HG02678 (cell line): ENCODE measurements around the gene HTR7.
"Not testable (repeated sequence)": the region's sequence is repeated elsewhere in the genome, so short reads cannot be mapped to it uniquely, and the experiment has no call there.

Experiments used
- ATAC-seq: cut with Tn5 transposase; IDR thresholded peaks from one replicate; pipeline ENCODE4 v1.9.1; 2021; ENCODE audit warnings: mild to moderate bottlenecking, moderate library complexity; ENCODE audit not compliant: unreplicated experiment

The HTR7 gene

DNA sequence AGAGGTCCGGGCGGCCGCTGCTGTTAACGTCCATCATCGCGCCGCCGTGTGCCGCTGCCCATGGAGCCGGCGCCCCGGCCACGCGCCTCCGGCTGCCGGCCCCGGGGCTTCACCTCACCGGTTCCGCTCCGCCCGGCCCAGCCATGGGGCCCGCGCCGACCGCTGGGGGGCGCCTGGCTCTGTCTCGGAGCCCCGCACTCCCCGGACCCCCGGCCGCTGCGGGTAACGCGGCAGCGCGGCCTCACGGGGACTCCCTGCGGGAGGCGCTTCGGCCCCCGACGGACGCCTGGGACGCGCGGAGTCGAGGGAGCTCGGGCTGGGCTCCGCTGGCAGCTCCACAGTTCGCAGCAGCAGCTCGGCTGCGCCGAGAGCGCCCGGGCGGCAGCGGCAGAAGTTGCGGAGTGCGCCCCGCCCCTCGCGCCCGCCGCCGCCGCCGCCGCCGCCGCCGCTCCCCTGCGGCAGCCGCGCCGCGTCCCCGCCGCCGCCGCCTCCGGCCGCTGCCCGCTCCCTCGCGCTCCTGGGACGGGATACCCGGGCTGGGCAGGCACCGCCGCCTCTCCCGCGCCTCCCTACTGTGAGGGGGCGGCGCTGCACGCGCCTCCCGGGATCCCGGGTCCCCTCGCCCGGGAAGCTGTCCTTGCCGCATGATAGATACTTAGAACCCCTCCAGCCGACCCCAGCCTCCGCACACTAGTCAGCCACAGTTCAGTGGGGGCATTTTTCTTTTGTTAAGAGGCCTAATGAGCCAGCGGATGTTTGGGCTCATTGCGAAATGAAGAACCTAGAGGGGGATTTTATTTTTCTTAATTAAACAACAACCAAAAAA, at the start of gene HTR7:
Gene HTR7, minus strand, starts transcription at position 405 of the 826 bp plus-strand sequence. Its CDS starts 368 bp downstream, at position 37.
- ATAC-seq = peak; percentile 78

DNA sequence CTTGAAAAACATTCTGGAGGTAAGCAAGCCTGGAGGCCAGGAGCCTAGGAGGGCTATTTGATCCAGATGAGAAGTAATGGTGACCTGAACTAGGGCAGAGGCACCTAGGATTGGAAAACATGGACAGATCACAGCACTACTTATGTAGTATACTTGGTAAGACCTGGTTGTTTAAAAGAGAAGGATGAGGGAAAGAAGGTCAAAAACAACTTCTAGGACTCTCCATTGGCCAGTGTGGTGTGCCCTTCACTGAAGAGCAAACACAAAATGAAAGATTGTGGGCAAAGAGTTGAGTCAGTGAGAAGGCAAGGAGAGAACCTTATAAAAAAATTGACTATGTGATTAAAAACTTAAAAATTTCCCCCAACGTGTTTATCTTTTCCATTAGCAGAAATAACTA, 48.8 kb upstream of the HTR7 start:
- ATAC-seq = no peak

DNA sequence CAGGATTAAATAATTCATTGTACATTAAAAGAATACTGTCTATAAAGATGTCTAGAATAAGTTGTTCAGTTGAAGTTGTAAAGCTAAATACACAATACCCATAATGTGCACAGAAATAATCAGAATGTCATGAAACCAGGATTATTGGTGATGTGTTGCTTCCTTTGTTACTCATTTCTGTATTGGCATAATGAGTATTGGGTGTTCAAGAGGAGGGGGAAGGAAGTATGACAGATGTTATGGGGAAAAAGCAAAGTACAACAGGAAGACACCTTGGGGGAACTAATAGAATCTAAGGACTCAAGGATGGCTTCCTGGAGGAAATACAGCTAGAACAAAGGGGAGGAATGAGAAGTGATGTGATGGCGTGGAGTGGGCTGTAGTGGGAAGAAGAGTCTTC, 48.1 kb upstream of the HTR7 start:
- ATAC-seq = no peak

DNA sequence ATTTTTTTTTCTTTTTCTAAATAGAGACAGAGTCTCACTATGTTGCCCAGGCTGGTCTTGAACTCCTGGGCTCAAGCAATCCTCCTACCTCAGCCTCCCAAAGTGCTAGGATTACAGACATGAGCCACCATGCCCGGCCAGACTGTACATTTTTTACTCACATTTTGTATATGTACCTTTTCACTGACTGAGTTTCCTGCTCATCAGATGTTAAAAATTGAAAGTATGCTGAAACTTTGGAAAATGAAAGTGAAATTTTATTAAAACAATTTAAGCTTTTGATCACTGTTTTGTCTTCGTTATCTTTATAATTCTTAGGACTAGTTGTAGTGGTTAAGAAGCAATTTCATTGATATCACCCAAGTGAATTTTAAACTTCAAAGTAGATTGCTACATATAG, 39.1 kb upstream of the HTR7 start:
- not testable (repeated sequence) for ATAC-seq

DNA sequence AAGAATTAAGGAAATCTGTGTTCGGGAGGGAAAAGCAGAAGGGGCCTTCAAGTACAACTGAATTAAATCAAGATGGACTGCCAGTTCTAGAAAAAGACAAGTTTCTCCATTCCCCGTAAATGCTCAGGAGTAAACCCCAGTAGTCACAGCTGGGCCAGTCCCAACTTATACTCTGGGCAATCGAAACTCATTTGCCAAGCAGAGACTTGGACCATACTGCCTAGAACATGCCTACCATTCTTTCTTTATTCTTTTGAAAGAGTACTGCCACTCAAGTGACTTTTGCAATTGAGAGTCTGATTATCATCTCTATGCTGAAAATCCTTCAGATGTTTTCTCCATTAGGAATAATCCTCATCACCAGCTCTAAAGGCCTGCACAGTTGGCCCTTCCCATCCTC, 35.4 kb upstream of the HTR7 start:
- no peak for ATAC-seq

DNA sequence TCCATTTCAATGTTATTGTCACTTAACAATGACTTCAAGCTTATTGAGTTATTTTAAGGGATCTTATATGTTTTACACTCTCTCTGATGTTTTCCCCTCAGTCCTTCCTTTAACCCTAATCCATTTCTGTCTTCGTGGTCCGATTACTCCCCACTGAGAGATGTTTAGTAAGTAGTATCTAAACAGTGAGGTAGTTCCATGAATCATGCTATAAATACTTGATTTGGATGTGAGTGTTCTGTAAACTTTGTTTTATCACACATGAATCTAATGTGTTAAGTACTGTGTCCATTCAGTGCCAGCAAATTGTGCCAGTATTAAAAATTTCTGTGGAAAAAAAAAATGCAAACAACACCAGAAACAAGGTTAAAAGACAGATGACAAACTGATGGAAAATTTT, 32.5 kb upstream of the HTR7 start:
- no peak for ATAC-seq

DNA sequence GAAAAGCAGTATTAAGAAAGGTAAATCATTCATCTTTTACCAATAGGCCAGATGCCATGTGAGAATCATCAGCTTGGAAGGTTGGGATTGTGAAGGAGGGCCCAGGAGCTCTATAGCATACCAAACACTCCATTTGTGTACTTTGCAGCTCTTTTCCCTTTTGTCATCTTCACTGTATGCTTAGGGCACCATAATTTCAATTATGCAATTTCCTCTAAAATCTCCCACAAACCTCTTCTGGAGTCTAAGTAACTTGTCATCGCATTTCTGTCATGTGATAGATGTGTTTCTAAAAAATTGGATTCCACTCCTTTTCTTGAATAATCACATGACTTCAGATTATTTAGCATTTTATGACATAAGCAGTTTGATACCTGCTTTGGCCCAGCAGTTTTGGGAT, 31.8 kb upstream of the HTR7 start:
- ATAC-seq = no peak

DNA sequence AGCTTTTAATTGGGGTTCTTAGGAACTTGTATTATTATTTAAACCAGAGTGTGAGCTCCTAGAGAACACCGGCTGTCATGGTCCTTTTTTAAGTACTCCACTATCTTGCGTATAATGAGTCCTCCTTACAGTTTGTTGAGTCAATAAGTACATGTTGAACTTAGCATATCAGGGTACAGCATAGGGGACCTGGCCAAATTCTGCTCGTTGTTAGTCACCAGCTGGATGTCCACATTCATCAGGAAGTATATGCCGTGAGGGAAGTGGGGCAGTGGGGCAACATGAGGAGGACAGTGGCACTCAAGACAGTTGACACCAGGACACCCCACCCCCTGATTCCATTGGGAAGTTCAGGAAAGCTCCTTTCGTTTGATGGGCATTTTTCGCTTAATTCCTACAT, 30.5 kb upstream of the HTR7 start:
- no peak for ATAC-seq

DNA sequence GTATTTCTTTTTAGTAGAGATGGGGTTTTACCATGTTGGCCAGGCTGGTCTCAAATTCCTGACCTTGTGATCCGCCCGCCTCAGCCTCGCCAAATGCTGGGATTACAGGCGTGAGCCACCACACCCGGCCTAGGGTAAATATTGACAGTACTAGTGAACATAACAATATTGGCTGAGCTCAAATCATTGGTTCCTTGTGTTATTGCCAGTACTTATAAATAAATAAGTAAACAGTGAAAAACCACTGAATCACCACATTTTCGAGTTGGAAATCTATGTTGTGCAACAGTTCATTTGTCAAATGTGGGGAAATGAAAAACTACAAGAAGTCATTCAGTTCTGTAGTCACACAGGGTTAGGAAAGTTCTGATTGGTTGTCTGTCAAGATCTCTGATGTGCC, 29.7 kb upstream of the HTR7 start:
- no peak for ATAC-seq

DNA sequence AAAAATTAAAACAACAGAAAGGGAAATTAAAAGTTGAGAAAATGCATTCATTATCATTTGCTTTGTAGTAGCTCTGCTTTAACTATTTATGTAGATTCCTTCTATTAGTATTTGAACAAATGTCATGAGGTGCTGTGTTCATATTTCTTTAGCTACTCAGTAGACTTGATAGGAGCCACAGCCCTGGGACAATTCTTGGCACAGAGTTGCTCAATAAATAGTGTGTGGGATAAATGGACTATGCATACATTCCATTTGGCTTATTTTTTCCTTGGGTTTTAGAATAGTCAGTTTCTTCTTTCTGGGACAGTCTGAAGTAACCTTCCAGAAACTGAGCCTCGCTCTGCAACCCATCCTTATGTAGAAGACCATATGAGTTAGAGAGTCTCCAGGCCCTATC, 27.3 kb upstream of the HTR7 start:
- ATAC-seq = no peak

DNA sequence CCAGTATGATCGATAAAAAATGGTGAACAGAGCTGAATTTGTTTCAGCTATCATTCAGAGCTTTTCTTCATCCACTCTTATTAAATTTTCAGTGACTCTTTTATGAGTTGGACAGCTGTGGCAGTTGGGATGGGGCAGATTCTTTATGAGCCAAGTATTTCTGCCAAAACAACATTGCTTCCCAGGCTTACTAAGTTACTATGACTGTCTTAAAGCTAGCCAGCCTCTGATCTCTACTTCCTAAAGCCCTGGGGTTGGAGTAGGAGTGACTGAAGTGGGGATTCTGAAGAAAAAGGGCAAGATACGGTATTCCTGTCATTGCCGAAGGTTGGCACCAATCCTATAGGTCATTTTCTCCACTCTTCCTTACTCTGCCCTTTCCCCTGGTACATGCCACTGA, 26.6 kb upstream of the HTR7 start:
- no peak for ATAC-seq

DNA sequence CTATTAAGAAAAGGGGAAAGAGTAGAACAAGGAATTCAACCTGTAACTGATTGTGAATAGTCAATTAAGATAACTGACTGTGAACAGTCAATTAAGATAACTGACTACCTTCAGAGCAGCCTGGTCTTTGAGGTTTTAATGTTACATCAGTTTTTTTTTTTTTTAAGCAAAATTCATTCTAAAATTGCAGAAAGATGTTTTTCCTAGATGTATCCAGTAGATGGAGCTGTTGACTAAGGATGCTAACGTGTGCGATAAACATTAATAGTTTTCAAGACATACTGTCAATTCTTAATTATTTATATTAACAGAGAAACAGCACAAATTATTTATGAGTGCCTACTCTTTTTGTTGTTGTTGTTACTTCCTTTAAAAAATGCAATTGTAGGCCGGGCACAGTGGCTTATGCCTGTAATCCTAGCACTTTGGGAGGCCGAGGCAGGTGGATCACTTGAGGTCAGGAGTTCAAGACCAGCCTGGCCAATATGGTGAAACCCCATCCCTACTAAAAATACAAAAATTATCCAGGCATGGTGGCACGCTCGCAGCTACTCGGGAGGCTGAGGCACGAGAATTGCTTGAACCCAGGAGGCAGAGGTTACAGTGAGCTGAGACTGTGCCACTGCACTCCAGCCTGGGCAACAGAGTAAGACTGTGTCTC, 22.4 kb upstream of the HTR7 start:
- ATAC-seq = not testable (repeated sequence)

DNA sequence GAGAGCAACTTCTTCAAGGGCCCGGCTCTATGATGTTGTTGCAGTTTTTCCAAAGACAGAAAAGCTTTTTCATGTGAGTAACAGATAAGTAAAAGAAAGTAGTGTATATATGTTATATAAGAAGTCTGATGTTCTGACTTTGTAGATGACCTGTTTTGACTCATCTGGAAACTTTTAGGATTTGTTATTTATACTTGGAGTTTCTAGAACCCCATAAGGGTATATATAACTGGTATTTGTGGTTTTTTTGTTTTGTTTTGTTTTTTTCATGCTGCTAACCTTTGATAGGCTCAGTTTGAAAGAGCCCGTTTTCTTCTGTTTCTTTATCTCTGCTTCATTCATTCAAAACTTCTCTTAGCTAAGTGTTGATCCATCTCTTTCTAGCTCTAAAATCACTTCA, 21.2 kb upstream of the HTR7 start:
- no peak for ATAC-seq

DNA sequence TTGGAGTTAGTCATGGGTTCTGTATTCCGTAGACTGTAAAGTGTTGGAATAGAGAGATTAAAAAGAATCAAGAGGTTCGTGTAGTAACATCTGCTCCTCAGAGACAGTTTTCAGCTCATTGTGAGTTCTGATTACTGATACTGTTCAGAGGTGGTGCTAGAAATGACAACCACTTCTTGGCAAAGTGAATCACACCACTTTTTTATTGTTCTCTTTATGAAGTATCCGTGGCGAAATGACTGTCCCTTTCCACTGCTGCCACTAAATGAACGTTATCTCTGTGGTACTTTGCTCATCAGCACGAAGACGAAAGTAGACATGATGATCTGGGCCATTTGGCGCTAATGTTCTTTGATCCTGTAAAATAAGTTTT, 14.8 kb upstream of the HTR7 start:
- ATAC-seq = no peak

DNA sequence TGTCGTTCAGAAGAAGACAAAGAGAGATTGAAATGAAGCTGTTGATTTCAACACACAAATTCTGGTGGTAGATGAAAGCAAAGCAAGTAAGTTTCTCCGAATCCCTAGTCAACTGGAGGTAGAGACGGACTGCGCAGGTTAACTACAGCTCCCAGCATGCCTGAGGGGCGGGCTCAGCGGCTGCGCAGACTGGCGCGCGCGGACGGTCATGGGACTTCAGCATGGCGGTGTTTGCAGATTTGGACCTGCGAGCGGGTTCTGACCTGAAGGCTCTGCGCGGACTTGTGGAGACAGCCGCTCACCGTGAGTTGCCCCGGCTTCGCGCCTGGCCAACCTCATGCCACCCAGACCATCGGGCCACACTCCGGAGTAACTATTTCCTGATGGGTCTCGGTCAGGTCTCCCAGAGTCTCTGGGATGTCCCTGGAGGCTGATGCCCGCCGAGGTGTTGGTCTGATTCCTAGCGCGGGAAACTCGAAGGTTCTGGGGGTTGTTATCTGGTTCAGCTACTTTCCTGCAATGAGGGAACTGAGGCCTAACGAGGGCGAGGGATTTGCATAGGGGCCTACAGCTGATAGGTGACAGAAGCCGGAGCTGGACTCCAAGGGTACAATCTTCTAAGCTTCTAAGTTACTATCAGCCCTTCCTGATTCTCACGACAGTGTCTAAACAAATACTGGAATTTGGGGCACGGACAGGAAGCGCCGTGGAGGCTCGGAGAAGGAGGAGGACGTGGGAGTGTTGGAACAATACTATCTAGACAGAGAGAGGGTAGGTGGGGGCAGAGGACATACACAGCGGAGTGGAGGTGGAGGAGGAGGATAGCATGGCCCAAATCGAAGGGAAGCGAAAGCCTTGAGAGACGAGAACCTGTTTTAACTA, 14.2 kb upstream of the HTR7 start, which contains the start of gene RPP30:
Gene RPP30, plus strand, starts transcription at position 209 of the 882 bp plus-strand sequence. Its CDS starts 13 bp downstream, at position 222.
- peak; percentile 99 for ATAC-seq

DNA sequence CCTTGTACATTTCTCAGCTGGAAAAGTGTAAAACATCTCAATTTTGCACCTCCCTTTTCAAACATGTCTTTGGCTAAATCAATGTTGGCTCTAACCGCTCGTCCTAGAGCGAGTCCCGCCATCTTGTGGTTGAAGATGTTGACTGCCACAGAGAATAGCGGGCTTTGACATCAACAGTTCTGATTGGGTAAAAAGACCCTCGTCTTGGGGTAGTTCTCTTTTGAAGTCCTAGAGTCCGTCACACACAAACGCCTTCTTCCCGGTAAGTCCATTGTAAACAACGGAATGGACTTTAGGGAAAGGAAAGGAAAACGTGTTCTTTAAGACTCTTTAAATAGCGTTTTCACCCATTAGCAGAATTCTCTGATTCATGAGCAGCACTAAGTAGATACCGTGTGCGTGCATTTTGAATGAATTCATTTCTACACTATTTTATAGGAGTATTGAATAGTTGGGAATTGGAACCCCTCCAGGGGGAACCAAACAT, 13.5 kb upstream of the HTR7 start:
- peak; percentile 62 for ATAC-seq

DNA sequence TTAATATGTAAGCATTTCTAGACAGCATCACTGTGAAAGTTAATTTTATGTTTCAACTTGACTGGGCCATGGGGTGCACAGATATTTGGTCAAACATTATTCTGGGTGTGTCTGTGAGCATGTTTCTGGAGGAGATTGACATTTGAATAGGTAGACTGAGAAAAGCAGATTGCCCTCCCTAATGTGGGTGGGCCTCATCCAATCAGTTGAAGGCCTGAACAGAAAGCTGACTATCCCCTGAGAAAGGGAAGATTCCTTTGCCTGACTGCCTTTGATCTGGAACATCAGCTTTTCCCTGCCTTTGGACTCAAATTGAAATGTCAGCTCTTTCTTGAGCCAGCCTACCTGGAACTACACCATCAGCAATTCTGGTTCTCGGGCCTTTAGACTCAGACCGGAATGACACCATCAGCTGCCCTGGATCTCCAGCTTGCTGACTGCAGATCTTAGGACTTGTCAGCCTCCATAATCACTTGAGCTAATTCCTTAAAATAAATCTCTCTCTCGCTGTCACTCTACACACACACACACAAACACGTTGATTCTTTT, 8.3 kb upstream of the HTR7 start:
- ATAC-seq = no peak

DNA sequence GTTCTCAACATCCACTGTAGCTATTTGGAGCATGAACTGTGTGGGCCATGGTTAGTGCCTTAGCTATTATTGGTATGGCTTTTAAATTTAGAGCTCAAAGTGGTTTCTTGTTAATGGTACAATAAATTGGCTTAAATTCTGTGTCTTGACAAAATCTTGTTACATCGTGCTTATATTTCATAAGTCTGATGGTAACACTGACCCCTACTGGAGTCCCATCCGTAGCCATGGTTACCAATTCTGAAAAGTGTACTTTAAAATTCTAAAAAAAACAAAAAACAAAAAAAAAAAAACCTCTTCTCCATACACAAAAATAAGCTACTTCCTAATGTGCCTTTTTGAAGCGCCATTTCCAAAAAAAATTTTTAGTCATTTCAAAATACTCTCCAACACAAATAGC, 7.6 kb upstream of the HTR7 start:
- ATAC-seq = no peak

DNA sequence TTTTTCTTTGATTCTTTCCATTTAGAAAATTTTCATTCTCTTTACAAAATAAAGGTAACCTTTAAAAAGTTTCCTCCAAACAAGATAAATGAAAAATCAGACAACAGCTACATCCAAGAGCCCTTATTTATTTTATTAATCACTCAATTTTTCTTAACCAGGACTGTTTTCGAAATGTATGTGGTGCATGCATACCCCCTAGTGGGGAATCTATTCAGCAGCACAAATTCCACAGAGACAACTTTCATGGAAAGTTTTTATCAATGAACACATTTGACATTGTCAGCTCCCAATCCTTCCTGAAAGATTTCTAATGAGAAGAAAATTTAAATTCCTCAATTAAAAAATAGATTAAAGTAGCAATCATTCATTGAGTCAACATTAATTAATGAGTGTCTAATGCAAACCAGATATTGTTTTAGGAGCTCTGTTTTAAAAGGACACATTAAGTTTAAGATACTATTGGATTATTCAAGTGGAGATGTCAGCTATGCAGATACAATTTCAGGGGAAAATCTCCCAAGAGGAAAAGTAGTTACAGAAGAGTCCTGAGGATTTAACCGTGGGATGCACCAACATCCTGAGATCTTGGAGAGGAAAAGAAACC, 5.2 kb upstream of the HTR7 start:
- no peak for ATAC-seq

DNA sequence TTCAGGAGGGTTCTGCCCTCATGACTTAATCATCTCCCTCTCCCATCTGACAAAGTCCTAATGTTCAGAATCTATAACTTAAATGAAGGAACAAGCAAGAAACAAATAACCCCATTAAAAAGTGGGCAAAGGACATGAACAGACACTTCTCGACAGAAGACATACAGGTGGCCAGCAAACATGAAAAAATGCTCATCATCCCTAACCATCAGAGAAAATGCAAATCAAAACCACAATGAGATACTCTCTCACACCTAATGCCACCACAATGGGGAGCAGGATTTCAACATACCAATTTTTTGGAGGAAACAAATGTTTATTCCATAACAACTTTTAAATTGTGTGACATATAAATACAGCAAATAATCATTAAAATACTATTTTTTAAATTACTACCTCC, 3.0 kb upstream of the HTR7 start:
- no peak for ATAC-seq

DNA sequence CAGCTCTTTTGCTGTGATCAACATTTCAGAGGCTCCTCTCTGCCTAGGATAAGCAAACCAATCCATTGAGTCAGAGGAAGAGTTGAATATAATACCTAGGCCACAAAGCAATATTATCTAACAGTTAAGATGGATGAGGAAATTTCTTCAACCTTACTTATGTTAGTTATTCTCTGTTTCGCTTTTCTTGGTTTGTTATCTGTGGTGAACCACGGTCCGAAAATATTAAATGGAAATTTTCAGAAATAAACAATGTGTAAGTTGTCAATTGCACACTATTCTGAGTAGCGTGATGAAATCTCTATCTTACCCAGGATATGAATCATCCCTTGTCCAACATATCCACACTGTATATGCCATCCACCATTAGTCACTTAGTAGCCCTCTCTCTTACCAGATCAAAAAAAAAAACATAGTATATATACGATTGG, 1.5 kb upstream of the HTR7 start:
- no peak for ATAC-seq
